K562 (cell line): ENCODE results near the gene ZNRF3.

Source experiments
- EP300 ChIP-seq: IDR thresholded peaks from 2 replicates; pipeline ENCODE4 v1.6.1; 2012; ENCODE audit warnings: low read length, improper control_type of control experiment
- HIVEP1 ChIP-seq: fragments of 250-450 bp; sonication (Bioruptor Pico); IDR thresholded peaks from 2 replicates; pipeline ENCODE4 v1.4.0; 2020; ENCODE audit warnings: mild to moderate bottlenecking
- RUNX1 ChIP-seq: sonication (generic); IDR thresholded peaks from 2 replicates; pipeline ENCODE4 v1.6.1; 2016; ENCODE audit warnings: antibody characterized with exemption, low read depth
- TEAD4 ChIP-seq, 2 experiments: sonication (generic) in 1 of 2; formaldehyde crosslinking in 1 of 2; IDR thresholded peaks; 2 replicates each; pipeline versions ENCODE4 v1.6.1 to v1.8.0; 2012 to 2022; ENCODE audit warnings: borderline replicate concordance in 1 of 2, inconsistent platforms in 1 of 2, low read length in 1 of 2, mild to moderate bottlenecking in 1 of 2, missing genetic modification reagents in 1 of 2
- ZNF280B ChIP-seq: fragments of 250-450 bp; sonication (Bioruptor Pico); IDR thresholded peaks from 2 replicates; pipeline ENCODE4 v1.5.1; 2021; ENCODE audit warnings: mild to moderate bottlenecking
- ZNF512 ChIP-seq: IDR thresholded peaks from 2 replicates; pipeline ENCODE4 v1.6.1; 2016; ENCODE audit warnings: missing genetic modification characterization, missing compliant biosample characterization

- TF ChIP-seq EP300 (no peak), TEAD4 (IDR thresholded peaks at IDR 0.05; ENCODE audit: low read length) (no peak), TEAD4 (CRISPR knock-in tag; IDR thresholded peaks at IDR 0.05; ENCODE audit: borderline replicate concordance) (no peak), HIVEP1 (CRISPR knock-in tag) (no peak), ZNF512 (no peak), RUNX1 (no peak), ZNF280B (CRISPR knock-in tag) (no peak)
Observed at GRCh38 chr22:28981818-28982499, 98.6 kb downstream of the ZNRF3 start.
